Stimulated activated CD4-positive, alpha-beta T cell treated with anti-CD3 and anti-CD28 coated beads, Interleukin-1b, Interleukin-23, amount 100 ng/mL, for 1 hour (primary cell): ENCODE data around the gene KRTAP5-1.

Experiments
- DNase-seq, 2 donors: peaks; one replicate each; pipeline ENCODE4 v3.0.0-alpha.2; 2020; ENCODE audit warnings: low read depth in 2 of 2

Gene KRTAP5-1

GRCh38 chr11:1545432-1545831 is 39.7 kb downstream of the KRTAP5-1 start:
- DNase-seq = no peak

GRCh38 chr11:1544536-1544935 is 40.5 kb downstream of the KRTAP5-1 start:
- DNase-seq = no peak

DNA sequence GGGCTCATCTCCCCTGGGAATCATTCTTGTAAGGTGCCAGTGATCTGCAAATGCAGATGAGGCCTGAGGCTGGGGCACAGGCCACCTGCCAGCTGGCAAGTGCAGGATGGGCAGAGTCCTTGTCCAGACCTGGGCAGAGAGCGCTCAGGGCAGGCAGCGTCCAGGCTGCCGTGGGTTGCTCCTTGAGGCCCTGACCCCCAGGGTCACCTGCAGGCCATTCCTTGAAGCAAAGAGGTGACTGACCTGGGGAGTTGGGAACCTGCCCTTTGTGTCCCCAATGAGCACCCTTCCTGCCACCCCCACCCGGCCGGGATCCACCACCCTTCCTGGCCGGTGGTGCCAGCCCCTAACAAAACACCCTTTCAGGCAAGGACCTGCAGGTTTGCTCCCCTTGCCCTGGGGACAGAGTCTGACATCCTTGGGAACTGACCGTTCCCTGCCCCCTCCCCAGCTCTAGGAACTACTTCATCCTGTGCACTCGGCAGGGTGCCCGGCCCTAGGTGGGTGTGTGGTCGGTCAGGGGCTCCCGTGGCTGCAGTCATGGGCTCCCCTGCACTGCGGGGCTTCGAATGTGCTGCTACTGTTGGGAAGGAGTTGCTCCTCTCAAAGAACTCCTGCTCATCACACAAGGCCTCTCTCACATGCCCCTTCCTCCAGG is 41.3 kb downstream of the KRTAP5-1 start:
- DNase-seq = no peak

- no peak for DNase-seq
Observed at GRCh38 chr11:1542267-1542666, 42.8 kb downstream of the KRTAP5-1 start.

DNA sequence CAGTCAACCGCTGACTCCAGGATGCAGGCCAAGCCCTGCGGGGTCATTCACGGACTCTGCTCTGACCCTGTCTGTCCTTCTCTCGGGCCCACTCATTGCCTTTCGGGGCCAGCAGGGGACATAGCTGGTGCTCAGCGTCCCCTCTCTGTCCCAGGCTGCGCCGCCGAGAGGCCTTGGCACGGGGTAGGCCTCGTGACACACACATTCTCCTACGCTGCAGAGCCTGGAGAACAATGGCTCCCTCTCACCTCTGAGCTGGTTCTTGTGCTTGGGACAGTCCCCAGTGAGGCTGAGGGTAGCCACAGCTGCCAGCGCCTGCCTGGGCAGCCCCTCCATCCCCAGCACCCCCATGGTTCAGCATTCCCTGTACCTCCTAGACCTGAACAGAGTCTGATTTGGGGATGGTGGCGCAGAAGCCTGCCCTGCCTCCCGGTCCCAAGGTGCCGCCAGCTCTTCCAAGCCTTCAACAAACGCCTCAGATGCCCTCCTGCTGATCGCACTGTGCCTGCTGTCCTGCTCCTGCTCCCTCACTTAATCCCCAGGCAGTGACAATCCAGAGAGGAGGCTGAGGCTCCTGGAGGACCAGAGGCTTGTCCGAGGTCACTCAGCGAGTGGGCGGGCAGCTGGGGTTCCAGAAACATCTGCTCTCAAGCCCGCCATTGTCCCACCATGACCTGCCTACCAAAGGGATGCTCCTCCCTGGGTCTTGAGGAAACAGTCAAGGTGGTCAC is 43.4 kb downstream of the KRTAP5-1 start:
- DNase-seq = no peak

DNA sequence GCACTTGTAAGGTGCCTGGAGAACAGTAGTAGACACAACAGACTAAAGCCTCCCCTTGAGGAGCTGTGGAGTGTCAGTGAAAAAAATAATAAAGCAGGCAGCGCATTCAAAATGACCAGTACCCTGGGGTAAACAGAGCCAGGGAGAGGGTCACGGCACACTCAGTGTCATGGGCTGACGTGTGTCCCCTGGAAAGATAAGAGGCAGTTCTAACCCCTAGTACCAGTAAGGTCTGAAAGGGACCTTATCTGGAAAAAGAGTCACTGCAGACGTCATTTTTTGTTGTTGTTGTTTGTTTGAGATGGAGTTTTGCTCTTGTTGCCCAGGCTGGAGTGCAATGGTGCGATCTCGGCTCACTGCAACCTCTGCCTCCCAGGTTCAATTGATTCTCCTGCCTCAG is 45.0 kb downstream of the KRTAP5-1 start:
- DNase-seq = no peak

- no peak for DNase-seq
Observed at GRCh38 chr11:1538153-1538552, 46.9 kb downstream of the KRTAP5-1 start.

- no peak for DNase-seq
Observed at GRCh38 chr11:1536065-1536843, 48.8 kb downstream of the KRTAP5-1 start.

- no peak for DNase-seq
Observed at GRCh38 chr11:1534682-1535081, 50.4 kb downstream of the KRTAP5-1 start.
